ENCODE data around the gene MIOS. TPM values are rescaled to one million over a fixed set of nuclear protein-coding genes. Genes with fewer than 3 reads are reported as not detected.

The MIOS gene
- total and polyA plus RNA-seq, 2 of the 4 experiments (the other 2 are of a cell fraction), result 10.6 to 32.4 TPM

DNA sequence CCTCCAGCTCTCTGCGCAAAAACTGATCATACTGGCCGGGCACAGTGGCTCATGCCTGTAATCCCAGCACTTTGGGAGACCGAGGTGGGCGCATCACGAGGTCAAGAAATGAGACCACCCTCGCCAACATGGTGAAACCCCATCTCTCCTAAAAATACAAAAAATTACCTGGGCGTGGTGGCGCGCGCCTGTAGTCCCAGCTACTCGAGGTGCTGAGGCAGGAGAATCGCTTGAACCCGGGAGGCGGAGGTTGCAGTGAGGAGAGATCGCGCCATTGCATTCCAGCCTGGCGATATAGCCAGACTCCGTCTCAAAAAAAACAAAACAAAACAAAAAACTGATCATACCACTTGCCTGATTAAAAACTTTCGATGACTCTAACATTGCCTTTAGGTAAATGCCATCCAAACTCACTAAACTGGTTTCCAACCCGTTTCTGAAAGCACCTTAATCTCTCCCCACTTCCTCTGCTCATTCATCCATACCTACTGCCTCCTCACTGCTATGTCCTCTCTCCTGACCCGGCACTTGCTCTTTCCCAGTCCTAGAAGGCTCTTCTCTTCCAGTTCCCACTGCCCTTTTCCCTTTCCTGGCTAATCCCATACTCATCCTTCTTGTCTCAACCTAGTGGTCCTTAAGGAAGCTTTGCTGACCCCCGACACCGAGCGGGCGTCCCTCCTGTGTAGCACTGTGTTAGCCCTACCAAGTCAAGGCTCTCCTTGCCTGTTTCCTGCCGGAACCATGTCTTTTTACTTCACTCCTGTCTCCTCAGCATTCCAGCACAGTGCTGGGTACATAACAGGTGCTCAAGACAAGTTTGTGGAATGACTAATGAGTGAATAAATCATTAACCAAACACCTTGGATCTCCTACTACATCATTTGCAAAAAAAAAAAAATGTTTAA lies 686 bp upstream of the MIOS start (continued):
- TF ChIP-seq MXI1 (IDR thresholded peaks at IDR 0.05; ENCODE audit: borderline replicate concordance, low read depth, low read length) (no peak), CHD1 (IDR thresholded peaks at IDR 0.05; ENCODE audit: low read depth, low read length) (no peak), RCOR1 (IDR thresholded peaks at IDR 0.05; ENCODE audit: insufficient replicate concordance, low read length) (no peak)

GRCh38 chr7:7567898-7568531 lies 1.3 kb downstream of the MIOS start:
- Histone ChIP-seq H2AK9ac (replicated peaks; ENCODE audit: low read depth, low read length, poor library complexity) (no peak overlapping the region), H3K56ac (ENCODE audit: extremely low read depth, insufficient read depth, low read length) (no peak overlapping the region), H3K4ac (ENCODE audit: low read depth, low read length) (no peak overlapping the region), H4K5ac (ENCODE audit: low read depth, low read length) (no peak overlapping the region), H3K36me3 (ENCODE audit: control insufficient read depth, insufficient read depth, low read length) (peaks cover 5% of the 10 kb centered on the region; the same call in 1 of the 2 replicates), H3K9me1 (ENCODE audit: insufficient read depth, low read length) (peaks cover 11% of the 10 kb centered on the region; the same call in 1 of the 2 replicates), H2BK20ac (ENCODE audit: low read depth, low read length) (no peak overlapping the region), H3K27me3 (ENCODE audit: control insufficient read depth, insufficient read depth, low read length) (no peaks in the 10 kb centered on the region), H4K91ac (ENCODE audit: insufficient read depth, low read depth, low read length) (no peak overlapping the region), H3K4me1 (ENCODE audit: control insufficient read depth, insufficient read depth, low read length) (peaks cover 4% of the 10 kb centered on the region), H3K18ac (ENCODE audit: low read depth, low read length) (no peak overlapping the region), H3K14ac (replicated peaks; ENCODE audit: low read depth, low read length) (no peak overlapping the region), H3K9me3 (ENCODE audit: control insufficient read depth, insufficient read depth, low read length) (no peaks in the 10 kb centered on the region), H3K4me3 (ENCODE audit: insufficient read depth, low read depth, low read length) (peak overlapping the region; percentile 95; the same call in 1 of the 2 replicates), H4K20me1 (ENCODE audit: insufficient read depth, low read length) (no peaks in the 10 kb centered on the region), H2BK15ac (ENCODE audit: low read depth, low read length) (no peak overlapping the region), H3K4me2 (ENCODE audit: low read depth, low read length) (peak overlapping the region; percentile 99), H3K9ac (ENCODE audit: low read depth, low read length) (peak overlapping the region; percentile 93; the same call in 1 of the 2 replicates), H3K27ac (ENCODE audit: insufficient read depth, low read length) (no peak overlapping the region), H2AK5ac (ENCODE audit: low read depth, low read length) (no peak overlapping the region), H3K23ac (ENCODE audit: low read depth, low read length) (0 out of 2 replicates have a peak overlapping the region, but pooled peaks have one; percentile 25), H3K79me1 (ENCODE audit: low read depth in 1 of 2, low read length in 2 of 2) (peaks cover 22 to 41% of the 10 kb centered on the region in 2 experiments), H2AFZ (replicated peaks; ENCODE audit: low read length, poor library complexity) (no peak overlapping the region), H4K8ac (ENCODE audit: low read depth in 2 of 2, low read length in 2 of 2) (no peak overlapping the region), H2BK5ac (ENCODE audit: low read depth, low read length, poor library complexity, severe bottlenecking) (no peak overlapping the region), H2BK120ac (ENCODE audit: low read depth, low read length) (no peak overlapping the region)
- intact Hi-C loops (cut with micrococcal nuclease), result no loop called here
- ATAC-seq (ENCODE audit: low read depth) (no peak), DNase-seq (no peak)
- in situ Hi-C loops (cut with MboI; ENCODE audit: low sequenced_read_pairs), result no loop called here
- CTCF ChIA-PET, result no interaction called here
- BruUV-seq (replicated peaks), result no TSS peak
- dilution Hi-C loops (cut with HindIII; ENCODE audit: low sequenced_read_pairs, unreplicated experiment), result no loop called here
- WGBS, 2 experiments (ENCODE audit: extremely low coverage in 2 of 2, insufficient read length in 1 of 2), result no CpG with 5 or more reads among the region's 2 CpGs
- POLR2A ChIA-PET (ENCODE audit: unreplicated experiment), result no interaction called here
- no peak for TF ChIP-seq MAFK (IDR thresholded peaks at IDR 0.05; ENCODE audit: low read depth, low read length)
- no peak for TF ChIP-seq NFE2L2 (IDR thresholded peaks at IDR 0.05; ENCODE audit: low read depth, low read length)
- no peak for TF ChIP-seq MAZ (IDR thresholded peaks at IDR 0.05; ENCODE audit: borderline replicate concordance, low read depth, low read length)
- no peak for TF ChIP-seq BHLHE40 (IDR thresholded peaks at IDR 0.05; ENCODE audit: low read depth, low read length)
- TF ChIP-seq FOS (IDR thresholded peaks at IDR 0.05; ENCODE audit: low read depth, low read length), result no peak
- TF ChIP-seq RCOR1 (IDR thresholded peaks at IDR 0.05; ENCODE audit: insufficient replicate concordance, low read length), result no peak
- TF ChIP-seq RAD21 (IDR thresholded peaks at IDR 0.05; ENCODE audit: low read length), result no peak
- TF ChIP-seq SMC3 (IDR thresholded peaks at IDR 0.05; ENCODE audit: low read depth, low read length), result no peak
- TF ChIP-seq, protein P1, sequence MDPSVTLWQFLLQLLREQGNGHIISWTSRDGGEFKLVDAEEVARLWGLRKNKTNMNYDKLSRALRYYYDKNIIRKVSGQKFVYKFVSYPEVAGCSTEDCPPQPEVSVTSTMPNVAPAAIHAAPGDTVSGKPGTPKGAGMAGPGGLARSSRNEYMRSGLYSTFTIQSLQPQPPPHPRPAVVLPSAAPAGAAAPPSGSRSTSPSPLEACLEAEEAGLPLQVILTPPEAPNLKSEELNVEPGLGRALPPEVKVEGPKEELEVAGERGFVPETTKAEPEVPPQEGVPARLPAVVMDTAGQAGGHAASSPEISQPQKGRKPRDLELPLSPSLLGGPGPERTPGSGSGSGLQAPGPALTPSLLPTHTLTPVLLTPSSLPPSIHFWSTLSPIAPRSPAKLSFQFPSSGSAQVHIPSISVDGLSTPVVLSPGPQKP (IDR thresholded peaks at IDR 0.05; ENCODE audit: borderline replicate concordance, low read depth, low read length), result no peak
- no peak for TF ChIP-seq USF2 (IDR thresholded peaks at IDR 0.05; ENCODE audit: low read depth, low read length)
